RPMI7951 (cell line): ENCODE measurements around the gene TMOD1. TPM values are rescaled to one million over a fixed set of nuclear protein-coding genes. Genes with fewer than 3 reads are reported as not detected.
"Not testable (repeated sequence)": the region's sequence is repeated elsewhere in the genome, so short reads cannot be mapped to it uniquely, and the experiment has no call there.

Source experiments
- DNase-seq: peaks from one replicate; pipeline ENCODE4 v3.0.0-alpha.2; 2012; ENCODE audit warnings: low read depth
- total RNA-seq: library from RNA; depleted of rRNA; stranded (reverse); fragments of >200 nt; shearing (Covaris generic); gene quantifications from 2 replicates; pipeline ENCODE4 v1.2.3, GENCODE V29; 2014

The TMOD1 gene
- total RNA-seq, 1 experiment from 2014 or later: 1.3 TPM

DNA sequence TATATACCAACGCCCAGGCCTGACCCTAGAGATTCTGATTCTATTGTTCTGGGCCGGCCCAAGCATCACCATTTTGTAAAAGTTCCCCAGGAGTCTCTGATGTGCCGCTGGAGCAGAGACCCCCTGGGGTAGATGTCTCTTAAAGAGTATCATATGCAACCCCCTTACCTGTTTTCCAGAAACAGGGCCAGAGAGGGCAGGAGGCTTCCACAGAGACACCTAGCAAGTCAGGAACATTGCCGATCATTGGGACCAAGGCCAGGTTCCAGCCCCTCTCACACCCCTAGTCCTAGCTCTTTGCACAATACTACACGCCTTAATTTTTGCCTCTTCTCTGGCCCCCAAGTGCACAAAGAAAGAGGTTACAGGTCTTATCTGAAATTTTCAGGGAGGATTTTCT is 63.8 kb downstream of the TMOD1 start:
- DNase-seq: no peak

DNA sequence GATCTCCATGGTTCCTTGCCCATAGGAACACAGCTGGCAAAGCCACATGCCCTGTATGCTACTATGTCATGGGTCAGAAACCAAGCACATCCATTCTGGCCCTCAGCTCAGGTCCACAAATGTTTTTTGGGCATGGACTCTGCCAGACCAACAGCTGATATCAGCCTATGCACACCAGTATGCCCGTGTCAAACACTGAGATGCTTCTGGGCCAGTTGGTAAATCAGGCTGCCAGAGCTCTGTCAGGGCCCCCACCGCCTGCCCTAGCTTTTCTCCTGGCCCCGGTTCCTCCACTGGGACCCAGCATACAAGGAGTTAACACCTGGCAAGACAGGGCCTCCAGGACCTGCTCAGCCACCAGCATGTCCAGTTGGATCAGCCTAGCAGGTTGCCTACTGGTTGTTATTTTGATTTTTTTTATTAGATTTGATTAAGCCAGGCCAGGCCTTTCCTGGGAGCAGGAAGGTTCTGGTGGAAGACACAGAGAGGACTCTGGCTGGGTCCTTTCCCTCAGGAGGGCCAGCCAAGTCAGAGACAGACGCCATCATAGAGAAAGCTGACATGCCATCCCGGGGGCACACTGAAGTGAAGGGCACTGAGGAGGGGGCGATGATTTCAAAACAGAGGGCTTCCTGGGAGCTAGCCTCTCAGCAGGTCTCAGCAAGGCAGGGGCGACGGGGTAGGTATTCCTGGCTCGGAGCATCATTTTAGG is 65.9 kb downstream of the TMOD1 start:
- DNase-seq: no peak

GRCh38 chr9:97567894-97568202 is 66.4 kb downstream of the TMOD1 start:
- DNase-seq: no peak

DNA sequence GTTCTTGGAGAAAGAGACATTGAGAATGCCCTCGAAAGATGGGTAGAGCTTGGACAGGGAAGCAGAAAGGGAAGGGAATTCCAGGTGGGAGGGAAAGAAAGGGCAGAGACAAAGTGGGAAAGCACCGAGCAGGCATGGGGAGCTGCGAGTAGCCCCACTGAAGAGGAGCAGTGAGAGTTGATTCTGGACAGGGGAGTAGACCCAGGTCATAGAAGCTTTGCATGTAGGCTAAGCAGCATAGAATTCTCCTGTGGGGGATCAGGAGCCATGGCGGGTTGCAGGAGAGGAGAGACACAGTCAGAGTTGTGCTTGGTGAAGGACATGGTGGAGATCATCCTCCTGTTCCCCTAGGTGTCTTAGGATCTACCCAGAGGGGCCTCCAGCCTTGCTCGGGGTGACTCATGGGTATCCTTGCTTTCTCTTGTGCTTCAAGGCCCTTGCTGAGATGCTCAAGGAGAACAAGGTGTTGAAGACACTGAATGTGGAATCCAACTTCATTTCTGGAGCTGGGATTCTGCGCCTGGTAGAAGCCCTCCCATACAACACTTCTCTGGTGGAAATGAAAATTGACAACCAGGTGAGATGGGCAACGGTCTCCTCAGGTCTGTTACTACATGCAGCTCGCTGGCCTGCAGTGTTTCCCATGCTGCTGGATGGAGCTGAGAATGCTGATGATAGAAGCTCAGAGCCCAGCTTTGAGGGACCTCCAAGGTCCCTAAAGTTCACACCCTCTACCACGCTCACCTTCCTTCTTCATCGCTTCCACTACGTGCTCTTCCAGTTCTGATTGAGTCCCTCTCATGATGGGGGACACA is 67.2 kb downstream of the TMOD1 start:
- DNase-seq: no peak

GRCh38 chr9:97570899-97571298 is 69.4 kb downstream of the TMOD1 start:
- DNase-seq: peak; percentile 23

- DNase-seq: no peak
Observed at GRCh38 chr9:97571664-97572063, 70.2 kb downstream of the TMOD1 start.

DNA sequence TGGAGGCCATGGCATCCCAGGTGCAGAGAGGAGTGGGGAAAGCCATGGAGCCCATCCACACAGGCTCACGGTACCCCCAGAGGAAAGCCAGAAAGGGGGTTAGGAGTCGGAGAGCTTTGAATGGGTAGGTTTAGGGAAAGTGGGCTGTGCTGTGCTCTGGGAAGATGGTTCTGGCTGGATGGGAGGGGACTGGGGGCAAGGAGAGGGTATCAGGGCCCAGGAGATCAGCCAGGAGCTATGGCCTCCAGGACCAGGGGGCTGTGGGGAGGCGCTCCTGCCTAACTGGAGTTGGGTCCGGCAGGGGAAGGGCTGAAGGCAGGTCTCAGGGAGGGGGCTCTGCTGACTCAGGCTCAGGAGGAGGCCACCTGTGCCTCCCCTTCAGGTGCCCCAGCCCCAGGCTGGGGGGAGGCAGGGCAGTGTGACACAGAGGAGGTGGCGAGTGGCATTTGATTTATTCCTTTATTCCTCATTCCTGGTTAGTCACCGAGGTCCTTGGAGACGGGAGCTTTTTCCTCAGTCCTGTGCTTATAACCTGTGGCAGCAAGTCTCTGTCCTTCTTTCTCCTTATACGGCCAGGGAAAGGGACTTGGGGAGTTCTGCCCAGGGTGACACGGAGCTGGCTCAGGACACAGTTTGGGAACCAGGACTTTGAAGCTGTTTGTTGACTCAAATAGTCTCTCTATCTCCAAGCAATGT is 70.9 kb downstream of the TMOD1 start:
- no peak for DNase-seq

GRCh38 chr9:97572892-97573365 is 71.5 kb downstream of the TMOD1 start:
- DNase-seq: no peak

DNA sequence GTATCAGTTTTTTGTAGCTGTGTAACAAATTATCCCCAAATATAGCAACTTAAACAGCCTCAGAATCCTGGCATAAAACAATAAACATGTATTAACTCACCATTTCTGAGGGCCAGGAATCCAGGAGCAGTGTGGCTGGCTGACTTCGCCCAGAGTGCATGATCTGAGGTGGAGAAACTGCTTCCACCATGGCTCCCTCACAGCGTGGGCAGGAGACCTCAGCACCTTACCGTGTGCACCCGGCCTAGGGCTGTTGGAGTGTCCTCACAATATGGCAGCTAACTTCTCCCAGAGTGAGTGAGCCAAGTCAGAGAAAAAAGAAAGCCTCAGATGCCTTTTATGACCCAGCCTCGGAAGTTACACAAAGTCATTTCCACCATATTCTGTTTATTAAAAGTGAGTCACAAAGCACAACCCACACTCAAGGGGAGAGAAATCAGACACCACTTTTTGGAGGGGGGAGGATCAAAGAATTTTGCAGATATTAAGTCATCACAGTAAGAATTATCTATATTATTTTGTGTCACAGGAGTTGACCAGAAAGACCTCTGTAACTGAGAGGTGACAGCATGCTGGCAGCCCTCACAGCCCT is 72.1 kb downstream of the TMOD1 start:
- DNase-seq: no peak

DNA sequence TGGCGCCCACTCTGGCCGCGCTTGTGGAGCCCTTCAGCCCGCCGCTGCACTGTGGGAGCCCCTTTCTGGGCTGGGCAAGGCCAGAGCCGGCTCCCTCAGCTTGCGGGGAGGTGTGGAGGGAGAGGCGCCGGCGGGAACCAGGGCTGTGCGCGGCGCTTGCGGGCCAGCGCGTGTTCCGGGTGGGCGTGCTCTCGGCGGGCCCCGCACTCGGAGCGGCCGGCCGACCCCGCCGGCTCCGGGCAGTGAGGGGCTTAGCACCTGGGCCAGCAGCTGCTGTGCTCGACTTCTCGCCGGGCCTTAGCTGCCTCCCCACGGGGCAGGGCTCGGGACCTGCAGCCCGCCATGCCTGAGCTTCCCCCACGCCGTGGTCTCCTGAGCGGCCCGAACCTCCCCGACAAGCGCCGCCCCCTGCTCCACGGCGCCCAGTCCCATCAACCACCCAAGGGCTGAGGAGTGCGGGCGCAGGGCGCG is 72.7 kb downstream of the TMOD1 start:
- DNase-seq: not testable (repeated sequence)

DNA sequence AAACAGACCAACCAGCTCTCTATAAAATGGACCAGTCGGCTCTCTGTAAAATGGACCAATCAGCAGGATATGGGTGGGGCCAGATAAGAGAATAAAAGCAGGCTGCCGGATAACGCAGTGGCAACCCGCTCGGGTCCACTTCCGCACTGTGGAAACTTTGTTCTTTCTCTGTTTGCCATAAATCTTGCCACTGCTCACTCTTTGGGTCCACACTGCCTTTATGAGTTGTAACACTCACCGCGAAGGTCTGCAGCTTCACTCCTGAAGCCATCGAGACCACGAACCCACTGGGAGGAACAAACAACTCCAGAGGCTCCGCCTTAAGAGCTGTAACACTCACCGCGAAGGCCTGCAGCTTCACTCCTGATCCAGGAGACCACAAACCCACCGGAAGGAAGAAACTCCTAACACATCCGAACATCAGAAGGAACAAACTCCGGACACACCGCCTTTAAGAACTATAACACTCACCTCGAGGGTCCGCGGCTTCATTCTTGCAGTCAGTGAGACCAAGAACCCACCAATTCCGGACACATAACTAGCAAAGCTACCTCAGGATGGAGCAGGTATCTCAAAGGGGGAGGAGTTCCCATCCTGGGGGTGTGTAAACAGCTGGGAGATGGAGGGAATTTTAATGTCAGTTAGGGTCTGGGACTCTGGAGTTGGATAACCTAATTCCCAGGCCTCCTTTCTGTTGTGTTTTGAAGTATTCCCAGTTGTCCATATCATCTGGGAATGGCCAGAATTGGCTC is 73.6 kb downstream of the TMOD1 start:
- not testable (repeated sequence) for DNase-seq

DNA sequence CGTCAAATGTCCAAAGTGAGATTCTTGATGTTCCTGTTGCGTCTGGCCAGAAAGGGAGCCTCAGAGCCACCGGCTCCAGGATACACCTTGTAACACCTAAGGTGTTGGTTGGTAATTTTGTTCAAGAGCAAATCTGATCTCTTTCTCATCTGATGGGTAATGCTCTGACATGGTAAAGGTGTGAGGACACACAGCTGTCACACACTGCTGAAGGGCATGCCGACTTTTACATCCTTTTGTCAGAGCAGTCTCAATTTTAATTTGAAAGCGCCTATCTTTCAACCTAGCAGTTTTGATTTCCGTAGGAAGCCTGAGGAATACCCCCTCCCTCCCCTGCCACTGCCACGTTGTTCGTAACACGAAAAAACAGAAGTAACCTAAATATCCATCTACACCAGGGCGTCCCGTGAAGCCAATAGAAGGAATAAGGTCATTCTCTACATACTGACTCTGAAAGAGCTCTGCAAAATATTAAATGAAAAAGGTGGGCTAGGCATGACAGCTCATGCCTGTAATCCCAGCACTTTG is 74.3 kb downstream of the TMOD1 start:
- DNase-seq: no peak

DNA sequence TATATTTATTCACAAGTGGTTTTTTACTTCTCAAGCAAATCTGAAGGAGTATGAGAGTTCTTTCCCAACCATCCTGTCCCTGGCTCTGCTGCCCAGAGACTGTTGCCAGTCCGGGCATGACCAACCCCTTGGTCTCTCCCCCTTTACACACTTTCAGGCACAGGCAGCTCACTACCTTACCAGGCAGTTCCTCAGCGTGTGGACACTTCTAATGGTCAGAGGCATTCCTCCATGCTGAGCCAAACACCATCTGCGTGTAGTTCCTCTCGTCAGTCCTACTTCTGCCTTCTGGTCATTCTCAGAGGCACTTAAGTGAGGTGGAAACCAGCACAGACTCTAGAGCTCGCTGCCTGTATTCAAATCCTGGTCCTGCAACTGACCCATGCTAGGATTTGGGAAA is 75.6 kb downstream of the TMOD1 start:
- DNase-seq: no peak

DNA sequence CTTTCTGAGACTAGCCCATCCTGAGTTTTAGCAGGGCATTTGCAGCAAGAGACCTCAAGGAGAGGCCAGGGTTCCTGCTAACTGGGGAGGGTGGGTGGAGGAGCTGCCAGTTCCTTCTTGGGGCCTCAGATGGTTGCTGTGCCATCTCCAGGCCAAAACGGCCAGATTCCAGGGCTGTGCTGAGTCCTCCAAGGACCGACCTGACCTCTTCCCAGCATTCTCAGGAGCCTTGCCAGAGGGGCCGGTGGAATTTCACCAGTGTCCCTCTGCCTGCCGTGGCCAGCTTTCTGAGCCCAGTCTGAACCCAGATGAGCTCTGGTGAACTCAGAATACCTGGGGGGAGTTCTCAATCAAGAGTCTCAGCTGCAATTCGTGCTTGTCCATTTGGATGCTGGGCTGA is 77.4 kb downstream of the TMOD1 start:
- no peak for DNase-seq

DNA sequence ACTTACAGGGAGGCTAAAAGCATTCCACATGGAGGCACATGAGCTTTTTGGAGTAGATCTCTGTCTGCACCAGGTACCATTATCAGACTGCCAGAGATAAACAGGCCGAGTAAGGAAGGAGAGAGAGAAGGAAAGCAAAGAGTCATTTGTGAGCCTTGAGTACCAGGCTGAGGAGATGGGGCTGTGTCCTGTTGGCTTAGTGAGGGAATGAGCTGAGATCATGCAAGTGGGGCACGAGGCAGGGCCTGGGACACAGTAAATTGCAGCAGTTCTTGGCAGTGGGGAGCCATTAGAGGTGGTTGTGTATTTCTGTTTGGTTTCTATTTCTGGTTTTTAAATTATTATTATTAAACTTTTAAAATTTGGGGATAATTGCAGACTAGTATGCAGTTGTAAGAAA is 78.4 kb downstream of the TMOD1 start:
- DNase-seq: no peak

- DNase-seq: not testable (repeated sequence)
Observed at GRCh38 chr9:97581590-97581989, 80.1 kb downstream of the TMOD1 start.

DNA sequence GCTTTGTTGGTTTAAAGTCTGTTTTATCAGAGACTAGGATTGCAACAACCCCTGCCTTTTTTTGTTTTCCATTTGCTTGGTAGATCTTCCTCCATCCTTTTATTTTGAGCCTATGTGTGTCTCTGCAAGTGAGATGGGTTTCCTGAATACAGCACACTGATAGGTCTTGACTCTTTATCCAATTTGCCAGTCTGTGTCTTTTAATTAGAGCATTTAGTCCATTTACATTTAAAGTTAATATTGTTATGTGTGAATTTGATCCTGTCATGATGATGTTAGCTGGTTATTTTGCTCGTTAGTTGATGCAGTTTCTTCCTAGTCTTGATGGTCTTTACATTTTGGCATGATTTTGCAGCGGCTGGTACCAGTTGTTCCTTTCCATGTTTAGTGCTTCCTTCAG is 83.3 kb downstream of the TMOD1 start:
- not testable (repeated sequence) for DNase-seq

DNA sequence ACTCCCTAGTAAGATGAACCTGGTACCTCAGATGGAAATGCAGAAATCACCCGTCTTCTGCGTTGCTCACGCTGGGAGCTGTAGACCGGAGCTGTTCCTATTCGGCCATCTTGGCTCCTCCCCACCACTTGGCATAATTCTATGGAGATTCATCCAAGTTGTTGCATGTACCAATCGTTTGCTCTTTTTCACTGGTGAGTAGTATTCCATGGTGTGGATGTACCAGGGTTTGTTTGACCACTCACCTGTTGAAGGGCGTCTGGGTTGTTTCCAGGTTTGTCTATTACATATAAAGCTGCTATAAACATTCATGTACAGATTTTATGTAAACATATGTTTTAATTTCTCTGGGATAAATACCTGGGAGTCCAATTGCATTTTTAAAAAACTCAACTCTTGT is 85.4 kb downstream of the TMOD1 start:
- not testable (repeated sequence) for DNase-seq

DNA sequence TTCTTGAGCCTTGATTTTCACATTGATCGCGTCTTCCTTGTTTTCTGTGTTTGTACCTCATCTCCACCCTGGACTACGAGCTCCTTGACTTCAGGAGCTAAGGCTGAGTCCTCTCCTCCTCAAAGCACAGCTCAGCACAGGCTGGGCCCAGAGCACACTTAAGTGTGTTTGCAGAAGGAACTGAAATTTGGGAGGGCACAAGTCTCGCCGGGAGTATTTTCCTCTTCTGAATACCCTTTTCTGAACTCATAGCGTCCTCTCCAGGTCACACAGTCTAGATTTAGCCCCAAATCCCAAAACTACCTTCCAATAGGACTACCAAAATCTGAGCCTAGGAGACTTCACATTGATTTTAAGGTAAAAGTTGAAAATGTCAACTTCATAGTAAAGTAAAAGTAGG is 90.1 kb downstream of the TMOD1 start:
- DNase-seq: no peak

DNA sequence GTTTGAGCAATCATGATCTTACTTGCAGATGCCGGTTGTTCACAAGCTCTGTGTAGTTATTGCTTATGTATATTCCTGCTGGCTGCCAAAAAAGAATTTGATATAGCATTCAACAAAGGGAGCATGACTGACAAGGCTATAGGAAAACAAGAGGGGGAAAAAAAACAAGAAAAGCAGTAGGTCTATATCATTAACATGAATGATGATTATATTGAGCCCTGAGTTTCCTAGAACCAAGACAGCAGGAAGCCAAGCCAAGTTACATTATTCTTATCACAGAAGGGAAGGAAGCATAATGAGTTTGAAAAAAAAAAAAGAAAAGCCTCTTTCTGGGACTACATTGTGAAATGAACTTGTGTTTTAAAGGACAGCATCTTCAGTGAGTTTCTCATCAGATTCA is 90.7 kb downstream of the TMOD1 start:
- DNase-seq: no peak

GRCh38 chr9:97593960-97594359 is 92.5 kb downstream of the TMOD1 start:
- no peak for DNase-seq
